HepG2 (cell line): ENCODE results near the gene TSC22D4. TPM values are rescaled to one million over a fixed set of nuclear protein-coding genes. Genes with fewer than 3 reads are reported as not detected.

Source experiments
- AKAP8 ChIP-seq: sonication (generic); formaldehyde crosslinking; IDR thresholded peaks from 2 replicates; pipeline ENCODE4 v1.5.1; 2020; ENCODE audit warnings: mild to moderate bottlenecking, missing genetic modification reagents
- CBX5 ChIP-seq: sonication (generic); formaldehyde crosslinking; IDR thresholded peaks from 2 replicates; pipeline ENCODE4 v1.4.0; 2020; ENCODE audit warnings: missing genetic modification reagents, borderline replicate concordance
- DPF2 ChIP-seq: sonication (generic); formaldehyde crosslinking; IDR thresholded peaks from 2 replicates; pipeline ENCODE4 v1.4.0; 2020; ENCODE audit warnings: mild to moderate bottlenecking, low read depth, missing genetic modification reagents, borderline replicate concordance
- ELF1 ChIP-seq: sonication (generic); formaldehyde crosslinking; IDR thresholded peaks from 2 replicates; pipeline ENCODE4 v1.4.0; 2020; ENCODE audit warnings: missing genetic modification reagents
- JUNB ChIP-seq: sonication (generic); formaldehyde crosslinking; IDR thresholded peaks from 2 replicates; pipeline ENCODE4 v1.8.0; 2022; ENCODE audit warnings: missing genetic modification reagents, mild to moderate bottlenecking, borderline replicate concordance
- JUND ChIP-seq: sonication (generic); formaldehyde crosslinking; IDR thresholded peaks from 2 replicates; pipeline ENCODE4 v1.8.0; 2022; ENCODE audit warnings: mild to moderate bottlenecking, missing genetic modification reagents
- MAZ ChIP-seq, 2 experiments: sonication (generic) in 1 of 2; formaldehyde crosslinking in 1 of 2; IDR thresholded peaks; 2 replicates each; pipeline versions ENCODE4 v1.5.0 to v1.6.1; 2012 to 2020; ENCODE audit warnings: low read depth in 2 of 2, mild to moderate bottlenecking in 2 of 2, borderline replicate concordance in 1 of 2, improper control_type of control experiment in 1 of 2, low read length in 1 of 2, missing genetic modification reagents in 1 of 2, moderate library complexity in 1 of 2
- MBNL3 ChIP-seq: fragments of 250-450 bp; sonication (Bioruptor Pico); conservative IDR thresholded peaks from 2 replicates; pipeline ENCODE4 v1.8.0; 2022; ENCODE audit warnings: mild to moderate bottlenecking, inconsistent platforms
- MTF1 ChIP-seq: sonication (generic); formaldehyde crosslinking; IDR thresholded peaks from 2 replicates; pipeline ENCODE4 v1.5.0; 2020; ENCODE audit warnings: missing genetic modification reagents
- NAIF1 ChIP-seq: sonication (generic); formaldehyde crosslinking; IDR thresholded peaks from 2 replicates; pipeline ENCODE4 v1.5.0; 2020; ENCODE audit warnings: mild to moderate bottlenecking, missing genetic modification reagents, borderline replicate concordance
- NFKBIZ ChIP-seq: IDR thresholded peaks from 2 replicates; pipeline ENCODE4 v1.6.1; 2018; ENCODE audit warnings: missing genetic modification reagents, missing compliant biosample characterization
- RFX3 ChIP-seq: IDR thresholded peaks from 2 replicates; pipeline ENCODE4 v1.6.1; 2016; ENCODE audit warnings: missing biosample characterization, missing genetic modification reagents
- TAF1 ChIP-seq: sonication (generic); formaldehyde crosslinking; IDR thresholded peaks from 2 replicates; pipeline ENCODE4 v1.4.0; 2020; ENCODE audit warnings: missing genetic modification reagents
- TARDBP ChIP-seq: sonication (generic); formaldehyde crosslinking; IDR thresholded peaks from 2 replicates; pipeline ENCODE4 v1.8.0; 2022; ENCODE audit warnings: mild to moderate bottlenecking, missing genetic modification reagents
- ZNF253 ChIP-seq: sonication (generic); formaldehyde crosslinking; IDR thresholded peaks from 2 replicates; pipeline ENCODE4 v1.8.0; 2022; ENCODE audit warnings: mild to moderate bottlenecking, missing genetic modification reagents, borderline replicate concordance
- ZNF337 ChIP-seq: sonication (generic); formaldehyde crosslinking; IDR thresholded peaks from 2 replicates; pipeline ENCODE4 v1.5.1; 2020; ENCODE audit warnings: missing genetic modification reagents, low read depth, mild to moderate bottlenecking, borderline replicate concordance
- ZNF644 ChIP-seq: IDR thresholded peaks from 2 replicates; pipeline ENCODE4 v1.6.1; 2016; ENCODE audit warnings: low read depth
- ZNF660 ChIP-seq: sonication (generic); formaldehyde crosslinking; IDR thresholded peaks from 2 replicates; pipeline ENCODE4 v1.5.1; 2020; ENCODE audit warnings: mild to moderate bottlenecking, low read depth, missing genetic modification reagents, borderline replicate concordance
- ZNF710 ChIP-seq: sonication (generic); formaldehyde crosslinking; IDR thresholded peaks from 2 replicates; pipeline ENCODE4 v1.5.0; 2020; ENCODE audit warnings: mild to moderate bottlenecking, missing genetic modification reagents, borderline replicate concordance
- ZNF788 ChIP-seq: sonication (generic); formaldehyde crosslinking; IDR thresholded peaks from 2 replicates; pipeline ENCODE4 v1.5.0; 2020; ENCODE audit warnings: mild to moderate bottlenecking, missing genetic modification reagents, borderline replicate concordance
- ZSCAN12 ChIP-seq: sonication (generic); formaldehyde crosslinking; IDR thresholded peaks from 2 replicates; pipeline ENCODE4 v1.9.0; 2021; ENCODE audit warnings: mild to moderate bottlenecking, missing genetic modification reagents
- ZSCAN31 ChIP-seq: sonication (generic); formaldehyde crosslinking; IDR thresholded peaks from 2 replicates; pipeline ENCODE4 v1.5.0; 2020; ENCODE audit warnings: low read depth, mild to moderate bottlenecking, missing genetic modification reagents
- polyA plus RNA-seq, 8 experiments: library from polyadenylated mRNA; depleted of rRNA in 3 of 8; stranded (reverse) in 7 of 8; unstranded in 1 of 8; fragments of >200 nt; fragmentation: Illumina TruSeq in 4 of 8; extraction: Trizol in 4 of 8; gene quantifications; 2 replicates each; pipeline versions ENCODE4 v1.2.1 to v1.2.3, GENCODE V29; 2011 to 2016; ENCODE audit warnings: low read depth in 4 of 8, missing spikeins in 1 of 8, mixed read lengths in 1 of 8; ENCODE audit not compliant: insufficient read depth in 1 of 8
- total RNA-seq, 5 experiments: library from RNA; depleted of rRNA; stranded (reverse); fragments of >200 nt; fragmentation: Illumina TruSeq; extraction: Trizol; gene quantifications; 2 replicates each; pipeline ENCODE4 v1.2.3, GENCODE V29; 2016; ENCODE audit warnings: low read depth in 1 of 5
- TF ChIP-seq, protein P1 (sequence below): sonication (generic); formaldehyde crosslinking; IDR thresholded peaks from 2 replicates; pipeline ENCODE4 v1.9.0; 2021; ENCODE audit warnings: missing genetic modification reagents, mild to moderate bottlenecking, borderline replicate concordance
- TF ChIP-seq, protein P2 (sequence below): IDR thresholded peaks from 2 replicates; pipeline ENCODE4 v1.6.1; 2012; ENCODE audit warnings: low read length, improper control_type of control experiment

Gene TSC22D4
- total and polyA plus RNA-seq, 2 of the 13 experiments (the other 11 are each of a cell fraction or from before 2014, with no cell fraction given) = 7.7 to 8.7 TPM

GRCh38 chr7:100428967-100429636 is 49.9 kb downstream of the TSC22D4 start (continued):
- TF ChIP-seq ZNF710 (CRISPR knock-in tag) = no peak
- TF ChIP-seq NAIF1 (CRISPR knock-in tag) = no peak; the same call in 1 of the 2 replicates
- TF ChIP-seq NFKBIZ (CRISPR knock-in tag) = no peak; the same call in 1 of the 2 replicates
- peak; percentile 3; the same call in 1 of the 2 replicates for TF ChIP-seq TAF1 (CRISPR knock-in tag)
- TF ChIP-seq ZNF337 = no peak
- TF ChIP-seq ZSCAN31 (CRISPR knock-in tag) = no peak
- 0 out of 2 replicates have a peak, but pooled peaks have one; percentile 1 for TF ChIP-seq AKAP8 (CRISPR knock-in tag)
- no peak for TF ChIP-seq JUND (CRISPR knock-in tag)
- no peak for TF ChIP-seq ZNF253 (CRISPR knock-in tag)
- TF ChIP-seq ELF1 (CRISPR knock-in tag) = peak; percentile 67
- no peak for TF ChIP-seq MTF1 (CRISPR knock-in tag)
- TF ChIP-seq TARDBP (CRISPR knock-in tag) = no peak; the same call in 1 of the 2 replicates
- no peak for TF ChIP-seq MBNL3 (CRISPR knock-in tag)
- TF ChIP-seq, protein P1, sequence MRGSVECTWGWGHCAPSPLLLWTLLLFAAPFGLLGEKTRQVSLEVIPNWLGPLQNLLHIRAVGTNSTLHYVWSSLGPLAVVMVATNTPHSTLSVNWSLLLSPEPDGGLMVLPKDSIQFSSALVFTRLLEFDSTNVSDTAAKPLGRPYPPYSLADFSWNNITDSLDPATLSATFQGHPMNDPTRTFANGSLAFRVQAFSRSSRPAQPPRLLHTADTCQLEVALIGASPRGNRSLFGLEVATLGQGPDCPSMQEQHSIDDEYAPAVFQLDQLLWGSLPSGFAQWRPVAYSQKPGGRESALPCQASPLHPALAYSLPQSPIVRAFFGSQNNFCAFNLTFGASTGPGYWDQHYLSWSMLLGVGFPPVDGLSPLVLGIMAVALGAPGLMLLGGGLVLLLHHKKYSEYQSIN (CRISPR knock-in tag) = no peak
- TF ChIP-seq, protein P2, sequence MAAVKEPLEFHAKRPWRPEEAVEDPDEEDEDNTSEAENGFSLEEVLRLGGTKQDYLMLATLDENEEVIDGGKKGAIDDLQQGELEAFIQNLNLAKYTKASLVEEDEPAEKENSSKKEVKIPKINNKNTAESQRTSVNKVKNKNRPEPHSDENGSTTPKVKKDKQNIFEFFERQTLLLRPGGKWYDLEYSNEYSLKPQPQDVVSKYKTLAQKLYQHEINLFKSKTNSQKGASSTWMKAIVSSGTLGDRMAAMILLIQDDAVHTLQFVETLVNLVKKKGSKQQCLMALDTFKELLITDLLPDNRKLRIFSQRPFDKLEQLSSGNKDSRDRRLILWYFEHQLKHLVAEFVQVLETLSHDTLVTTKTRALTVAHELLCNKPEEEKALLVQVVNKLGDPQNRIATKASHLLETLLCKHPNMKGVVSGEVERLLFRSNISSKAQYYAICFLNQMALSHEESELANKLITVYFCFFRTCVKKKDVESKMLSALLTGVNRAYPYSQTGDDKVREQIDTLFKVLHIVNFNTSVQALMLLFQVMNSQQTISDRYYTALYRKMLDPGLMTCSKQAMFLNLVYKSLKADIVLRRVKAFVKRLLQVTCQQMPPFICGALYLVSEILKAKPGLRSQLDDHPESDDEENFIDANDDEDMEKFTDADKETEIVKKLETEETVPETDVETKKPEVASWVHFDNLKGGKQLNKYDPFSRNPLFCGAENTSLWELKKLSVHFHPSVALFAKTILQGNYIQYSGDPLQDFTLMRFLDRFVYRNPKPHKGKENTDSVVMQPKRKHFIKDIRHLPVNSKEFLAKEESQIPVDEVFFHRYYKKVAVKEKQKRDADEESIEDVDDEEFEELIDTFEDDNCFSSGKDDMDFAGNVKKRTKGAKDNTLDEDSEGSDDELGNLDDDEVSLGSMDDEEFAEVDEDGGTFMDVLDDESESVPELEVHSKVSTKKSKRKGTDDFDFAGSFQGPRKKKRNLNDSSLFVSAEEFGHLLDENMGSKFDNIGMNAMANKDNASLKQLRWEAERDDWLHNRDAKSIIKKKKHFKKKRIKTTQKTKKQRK = no peak
- TF ChIP-seq JUNB = no peak
- no peak; the same call in 1 of the 2 replicates for TF ChIP-seq CBX5 (CRISPR knock-in tag)
- TF ChIP-seq ZNF644 (CRISPR knock-in tag) = no peak
- no peak for TF ChIP-seq ZSCAN12 (CRISPR knock-in tag)
- no peak for TF ChIP-seq DPF2 (CRISPR knock-in tag)
- peak; percentile 98 for TF ChIP-seq MAZ (IDR thresholded peaks at IDR 0.05; ENCODE audit: borderline replicate concordance, low read depth, low read length)
- TF ChIP-seq MAZ (CRISPR knock-in tag; IDR thresholded peaks at IDR 0.05; ENCODE audit: low read depth) = no peak
- no peak for TF ChIP-seq ZNF660 (CRISPR knock-in tag)
- no peak for TF ChIP-seq ZNF788 (CRISPR knock-in tag)
- no peak; the same call in 1 of the 2 replicates for TF ChIP-seq RFX3
